Ectodermal cell (in vitro differentiated cells): ENCODE data around the gene ZNF691.
A peak's percentile ranks its signal among the peaks of the same experiment; 100 is the strongest.

ENCODE experiments used
- H3K27ac ChIP-seq: 2 replicates; pipeline ENCODE4 v1.7.0; 2013; ENCODE audit warnings: mild to moderate bottlenecking, low read depth, low read length; ENCODE audit not compliant: insufficient read depth, poor library complexity, severe bottlenecking
- H3K27me3 ChIP-seq: 2 replicates; pipeline ENCODE4 v1.7.0; 2013; ENCODE audit warnings: mild to moderate bottlenecking, low read length; ENCODE audit not compliant: insufficient read depth, control insufficient read depth, poor library complexity, severe bottlenecking
- H3K36me3 ChIP-seq: one replicate; pipeline ENCODE4 v1.7.0; 2013; ENCODE audit warnings: low read length; ENCODE audit not compliant: control insufficient read depth, insufficient read depth
- H3K4me1 ChIP-seq: one replicate; pipeline ENCODE4 v1.7.0; 2013; ENCODE audit warnings: low read length; ENCODE audit not compliant: control insufficient read depth, insufficient read depth
- H3K4me3 ChIP-seq: 2 replicates; pipeline ENCODE4 v1.7.0; 2013; ENCODE audit warnings: low read depth, low read length, control low read depth; ENCODE audit not compliant: insufficient read depth
- H3K9me3 ChIP-seq: 2 replicates; pipeline ENCODE4 v1.7.0; 2013; ENCODE audit warnings: mild to moderate bottlenecking, low read length, moderate library complexity; ENCODE audit not compliant: control insufficient read depth
- WGBS, 2 experiments: methylation state at CpG; one replicate each; pipeline ENCODE4 v1.1.7; 2013; ENCODE audit warnings: missing lambda C conversion rate in 2 of 2; 5-methylcytosine and 5-hydroxymethylcytosine counted together

Gene ZNF691

DNA sequence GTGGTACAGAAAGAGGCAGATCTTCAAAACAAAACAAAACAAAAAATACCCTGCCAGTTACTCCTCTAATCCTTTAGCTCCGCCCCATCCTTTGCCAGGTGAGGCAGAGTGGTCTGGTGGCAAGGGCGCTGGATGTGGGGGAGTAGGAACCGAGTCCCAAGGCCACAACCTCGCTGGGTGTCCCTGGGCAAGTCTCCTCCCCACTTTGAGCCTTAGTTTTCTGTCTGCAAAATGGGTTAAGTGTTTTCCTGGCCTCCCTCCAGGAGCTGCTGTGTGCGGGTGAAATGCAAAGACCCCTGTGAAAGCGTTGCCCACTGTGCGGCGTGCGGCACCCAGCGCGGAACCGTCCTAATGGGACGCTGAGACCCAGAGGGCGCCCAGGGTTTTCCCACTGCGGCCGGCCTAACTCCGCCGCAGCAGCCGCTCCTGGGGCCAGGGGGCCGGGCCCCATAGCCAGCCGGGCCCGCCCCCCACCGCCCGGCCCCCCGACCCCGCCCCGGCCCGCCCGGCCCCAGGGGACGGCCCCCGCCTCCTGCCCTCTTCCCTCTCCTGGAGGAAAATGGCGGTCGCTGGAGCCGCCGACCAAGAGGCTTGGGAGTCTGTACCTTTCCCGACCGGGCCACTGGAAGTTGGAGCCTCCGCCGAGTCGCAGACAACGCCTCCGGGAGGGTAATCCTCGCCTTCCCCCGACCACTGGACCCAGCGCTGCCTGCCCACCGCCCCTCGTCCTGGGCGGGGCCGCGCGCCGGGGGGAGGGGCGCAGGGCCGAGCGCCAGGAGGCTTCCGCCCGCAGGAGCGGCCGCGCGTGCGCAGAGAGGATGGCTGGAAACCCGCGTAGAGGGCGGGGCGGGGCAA, 29.6 kb upstream of the ZNF691 start, which contains the start of the genes ERMAP and SVBP:
TSS of gene ERMAP (plus strand) at position 538 of the 855 bp plus-strand sequence. CDS start 13,327 bp downstream, outside the sequence.
TSS of gene SVBP (minus strand) at position 813 of the 855 bp plus-strand sequence. CDS start 853 bp downstream, outside the sequence.
- H3K4me1 ChIP-seq = no peaks in the 10 kb centered on the region
- no peaks in the 10 kb centered on the region for H3K27me3 ChIP-seq
- H3K4me3 ChIP-seq = peak within 1 kb of the TSS; percentile 86
- WGBS, 2 experiments = 1% methylated on average over 66 of the region's 66 CpGs
- H3K9me3 ChIP-seq = no peaks in the 10 kb centered on the region
- peak within 1 kb of the TSS; percentile 99 for H3K27ac ChIP-seq
- H3K36me3 ChIP-seq = no peaks in the 10 kb centered on the region

DNA sequence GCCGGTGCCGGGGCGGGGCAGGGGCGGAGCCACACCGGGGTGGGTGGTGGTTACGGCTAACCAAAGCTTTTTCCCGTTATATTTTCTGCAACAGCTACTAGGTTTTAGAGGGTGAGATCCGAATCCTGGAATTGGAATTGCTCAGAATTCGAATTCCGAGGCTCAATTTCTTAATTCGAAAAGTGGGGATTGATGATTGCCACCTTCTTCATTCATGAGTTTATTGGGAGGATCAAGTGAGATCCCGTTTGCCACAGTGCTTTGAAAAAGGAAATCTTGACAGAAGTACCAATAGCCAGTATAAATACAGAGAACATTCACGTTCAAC, 29.0 kb upstream of the ZNF691 start:
- peak overlapping the region; percentile 99 for H3K27ac ChIP-seq
- 4 to 6% methylated on average over 12 to 13 of the region's 13 CpGs for WGBS, 2 experiments
- H3K4me1 ChIP-seq = no peaks in the 10 kb centered on the region
- no peaks in the 10 kb centered on the region for H3K36me3 ChIP-seq
- no peaks in the 10 kb centered on the region for H3K9me3 ChIP-seq
- peak overlapping the region; percentile 86 for H3K4me3 ChIP-seq
- H3K27me3 ChIP-seq = no peaks in the 10 kb centered on the region

DNA sequence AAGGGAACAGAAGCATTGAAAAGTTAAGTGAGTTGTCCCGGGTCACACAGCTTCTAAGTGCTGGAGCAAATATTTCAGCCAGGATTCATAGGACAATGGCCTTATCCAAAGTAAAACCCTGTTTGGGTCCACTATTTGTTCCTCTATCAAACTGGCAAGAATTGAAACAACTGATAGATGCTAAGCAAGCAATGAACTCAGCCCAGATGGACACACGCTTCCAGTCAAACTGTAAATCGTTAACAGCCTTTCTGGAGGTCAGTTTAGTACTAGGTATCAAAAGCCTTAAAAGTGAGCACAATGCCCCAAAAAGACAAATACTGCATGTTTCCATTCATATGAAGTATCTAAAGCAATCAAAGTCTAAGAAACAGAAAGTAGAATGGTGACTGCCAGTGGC, 28.4 kb upstream of the ZNF691 start:
- Histone ChIP-seq H3K4me1 (no peaks in the 10 kb centered on the region), H3K9me3 (no peaks in the 10 kb centered on the region), H3K4me3 (no peak overlapping the region), H3K27me3 (no peaks in the 10 kb centered on the region), H3K36me3 (no peaks in the 10 kb centered on the region), H3K27ac (no peak overlapping the region)
- 93 to 95% methylated on average over 3 of the region's 3 CpGs for whole genome bisulfite sequencing, 2 experiments

DNA sequence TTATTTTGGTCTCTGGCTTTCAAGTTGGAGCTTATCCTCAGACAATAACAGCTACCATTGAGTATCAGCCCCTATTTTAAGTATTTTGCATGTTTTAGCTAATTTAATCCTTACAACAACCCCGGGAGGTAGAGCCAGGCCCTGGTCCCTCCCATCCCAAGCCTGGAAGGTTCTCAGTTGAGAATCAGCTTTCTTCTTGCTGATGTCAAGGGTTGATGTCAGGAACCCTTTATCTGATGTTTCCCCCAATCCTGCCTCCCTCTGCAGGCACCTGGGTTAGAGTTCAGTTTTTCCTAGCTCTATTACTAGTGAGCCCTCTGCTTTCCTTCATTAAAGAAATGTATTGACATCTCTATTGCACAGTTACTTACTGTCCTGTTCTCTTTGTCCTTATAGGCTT, 25.6 kb upstream of the ZNF691 start:
- Histone ChIP-seq H3K4me1 (no peaks in the 10 kb centered on the region), H3K9me3 (no peaks in the 10 kb centered on the region), H3K36me3 (no peaks in the 10 kb centered on the region), H3K27me3 (no peaks in the 10 kb centered on the region), H3K27ac (no peak overlapping the region), H3K4me3 (no peak overlapping the region)
- 41 to 75% methylated on average over 1 of the region's 1 CpG for WGBS, 2 experiments

DNA sequence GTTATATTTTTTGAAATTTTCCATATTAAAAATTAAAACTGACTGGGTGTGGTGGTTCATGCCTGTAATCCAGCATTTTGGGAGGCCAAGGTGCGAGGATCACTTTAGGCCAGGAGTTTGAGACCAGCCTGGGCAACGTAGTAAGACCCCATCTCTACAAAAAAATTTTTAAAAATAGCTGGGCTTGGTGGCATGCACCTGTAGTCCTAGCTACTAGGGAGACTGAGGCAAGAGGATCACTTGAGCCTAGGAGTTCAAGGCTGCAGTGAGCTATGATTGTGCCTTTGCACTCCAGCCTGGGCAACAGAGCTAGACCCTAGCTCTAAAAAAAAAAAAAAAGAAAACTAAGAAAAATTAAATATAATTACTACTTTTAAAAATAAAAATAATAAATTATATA, 24.7 kb upstream of the ZNF691 start:
- 94 to 95% methylated on average over 2 of the region's 2 CpGs for WGBS, 2 experiments
- no peak overlapping the region for H3K27ac ChIP-seq
- no peaks in the 10 kb centered on the region for H3K36me3 ChIP-seq
- no peaks in the 10 kb centered on the region for H3K27me3 ChIP-seq
- no peaks in the 10 kb centered on the region for H3K9me3 ChIP-seq
- no peak overlapping the region for H3K4me3 ChIP-seq
- no peaks in the 10 kb centered on the region for H3K4me1 ChIP-seq

DNA sequence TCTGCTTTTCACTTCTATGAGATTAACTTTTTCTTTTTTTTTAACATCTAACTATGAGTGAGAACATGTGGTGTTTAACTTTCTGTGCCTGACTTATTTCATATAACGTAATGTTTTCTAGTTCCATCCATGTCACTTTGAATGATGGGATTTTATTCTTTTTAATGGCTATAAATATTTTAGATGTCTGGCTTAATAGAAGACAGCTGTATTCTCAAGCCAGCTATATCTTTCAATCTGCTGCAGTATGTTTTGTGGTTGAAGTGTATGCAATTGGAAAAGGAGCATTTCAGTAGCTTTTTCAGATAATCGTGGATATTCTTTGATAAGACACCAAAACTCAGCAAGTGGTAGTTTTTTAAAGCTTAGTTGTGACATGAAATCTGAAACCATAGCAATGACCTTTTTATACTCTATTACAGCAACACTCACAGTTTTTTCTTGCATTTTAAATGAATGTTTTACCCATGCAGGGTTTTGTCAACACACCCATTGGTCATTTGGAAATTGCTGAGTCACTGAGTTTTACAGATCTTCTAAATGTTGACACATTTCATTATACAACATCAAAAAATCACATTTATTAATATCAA, 23.5 kb upstream of the ZNF691 start:
- Histone ChIP-seq H3K4me1 (no peaks in the 10 kb centered on the region), H3K9me3 (no peaks in the 10 kb centered on the region), H3K27ac (no peak overlapping the region), H3K36me3 (no peaks in the 10 kb centered on the region), H3K27me3 (no peaks in the 10 kb centered on the region), H3K4me3 (no peak overlapping the region)
- WGBS, 2 experiments = 93 to 94% methylated on average over 2 of the region's 2 CpGs

DNA sequence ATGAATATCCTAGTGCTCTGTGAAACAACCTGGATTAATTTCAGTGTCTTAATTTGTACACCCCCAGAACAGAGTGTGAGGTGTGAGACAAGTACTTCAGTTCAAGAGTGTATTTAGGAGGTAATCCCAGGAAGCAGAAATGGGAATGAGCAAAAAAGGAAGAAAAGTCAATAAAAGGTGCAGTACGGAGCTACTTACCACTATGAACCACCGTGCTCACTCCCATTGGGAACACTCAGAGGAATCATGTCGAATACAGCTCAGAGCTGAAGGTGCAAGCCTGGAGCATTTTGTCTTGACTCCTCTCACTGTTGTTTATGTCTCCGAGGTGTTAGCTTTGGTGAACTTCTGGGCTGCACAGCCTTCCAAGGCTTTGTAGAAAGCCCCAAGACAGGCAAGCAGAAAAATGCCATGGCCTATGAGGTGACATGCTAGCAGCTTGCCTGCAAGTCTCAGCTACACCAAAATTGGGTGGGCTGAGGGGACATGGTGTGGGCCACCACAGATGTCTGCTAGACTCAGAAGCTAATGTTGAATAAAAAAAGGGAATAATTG, 21.9 kb upstream of the ZNF691 start:
- H3K36me3 ChIP-seq = no peaks in the 10 kb centered on the region
- no peak overlapping the region for H3K4me3 ChIP-seq
- no peaks in the 10 kb centered on the region for H3K4me1 ChIP-seq
- 91 to 94% methylated on average over 4 of the region's 4 CpGs for WGBS, 2 experiments
- no peaks in the 10 kb centered on the region for H3K27me3 ChIP-seq
- H3K27ac ChIP-seq = no peak overlapping the region
- no peaks in the 10 kb centered on the region for H3K9me3 ChIP-seq

DNA sequence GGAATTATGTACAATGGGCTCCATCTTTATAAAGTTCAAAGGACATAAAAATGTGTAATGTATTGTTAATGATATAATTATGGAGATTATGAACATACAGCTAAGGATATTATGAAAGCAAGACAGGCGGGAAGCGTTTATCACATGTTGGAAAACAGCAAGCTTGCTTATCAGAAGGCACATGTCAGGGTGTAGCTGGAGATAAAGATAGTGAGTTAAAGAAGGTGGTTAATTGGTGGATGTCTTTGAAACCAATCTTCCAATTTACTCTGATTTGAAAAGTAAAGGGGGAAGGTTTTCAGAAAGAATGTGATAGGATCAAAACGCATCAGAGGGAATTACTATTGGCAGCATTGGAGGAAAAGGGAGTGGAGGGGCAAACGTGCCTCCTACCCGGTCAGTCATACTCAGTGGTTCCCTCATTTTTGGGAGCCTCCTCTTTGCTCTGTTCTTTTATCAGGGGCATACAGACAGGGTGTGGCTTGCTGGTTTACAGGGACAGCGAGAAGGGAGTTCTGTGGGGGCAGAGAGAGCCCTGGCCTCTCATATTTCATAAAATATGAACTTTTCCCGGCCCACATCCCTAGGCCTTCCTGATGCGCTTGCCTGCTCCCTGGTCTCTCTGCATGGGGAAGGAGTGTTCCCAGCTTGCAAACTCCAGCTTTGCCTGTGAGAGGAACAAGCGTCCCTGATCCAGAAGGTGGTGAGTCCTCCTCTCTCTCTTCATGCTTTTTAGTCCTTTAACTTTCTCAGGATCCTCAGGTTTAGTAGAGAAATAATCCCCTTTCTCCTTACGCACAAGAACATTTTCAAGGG, 21.2 kb upstream of the ZNF691 start:
- H3K27ac ChIP-seq = no peak overlapping the region
- H3K4me1 ChIP-seq = no peaks in the 10 kb centered on the region
- WGBS, 2 experiments = 89% methylated on average over 9 to 10 of the region's 10 CpGs
- no peak overlapping the region for H3K4me3 ChIP-seq
- no peaks in the 10 kb centered on the region for H3K9me3 ChIP-seq
- no peaks in the 10 kb centered on the region for H3K27me3 ChIP-seq
- H3K36me3 ChIP-seq = no peaks in the 10 kb centered on the region

DNA sequence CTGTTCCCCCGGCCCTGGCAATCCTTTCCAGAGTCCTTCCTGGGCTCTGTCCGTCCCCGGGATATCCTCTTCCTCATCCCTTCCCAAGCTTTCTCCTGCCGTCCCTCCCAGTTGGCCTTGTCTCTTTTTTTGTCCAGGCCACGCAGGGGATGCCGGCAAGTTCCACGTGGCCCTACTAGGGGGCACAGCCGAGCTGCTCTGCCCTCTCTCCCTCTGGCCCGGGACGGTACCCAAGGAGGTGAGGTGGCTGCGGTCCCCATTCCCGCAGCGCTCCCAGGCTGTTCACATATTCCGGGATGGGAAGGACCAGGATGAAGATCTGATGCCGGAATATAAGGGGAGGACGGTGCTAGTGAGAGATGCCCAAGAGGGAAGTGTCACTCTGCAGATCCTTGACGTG, 15.8 kb upstream of the ZNF691 start:
- Histone ChIP-seq H3K4me3 (no peak overlapping the region), H3K36me3 (no peaks in the 10 kb centered on the region), H3K4me1 (no peaks in the 10 kb centered on the region), H3K27ac (no peak overlapping the region), H3K9me3 (no peaks in the 10 kb centered on the region), H3K27me3 (no peaks in the 10 kb centered on the region)
- 88 to 91% methylated on average over 17 of the region's 17 CpGs for WGBS, 2 experiments

DNA sequence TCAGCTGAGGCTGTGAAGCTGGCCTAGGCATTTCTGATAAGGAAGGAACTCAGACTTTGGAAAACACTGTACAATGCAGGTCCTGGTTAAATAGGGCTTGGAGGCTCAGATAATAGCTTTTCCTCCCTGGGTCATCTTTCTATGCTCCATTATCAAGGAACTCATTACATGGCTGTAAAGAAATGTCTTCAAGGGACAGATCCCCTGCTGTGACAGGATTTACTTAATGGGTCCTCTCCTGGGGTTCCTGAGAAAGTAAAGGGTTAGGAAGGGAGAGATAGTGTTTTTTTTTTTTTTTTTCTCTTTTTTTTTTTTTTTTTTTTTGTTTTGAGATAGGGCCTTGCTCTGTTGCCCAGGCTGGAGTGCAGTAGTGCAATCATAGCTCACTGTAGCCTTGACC, 15.1 kb upstream of the ZNF691 start:
- H3K9me3 ChIP-seq = no peaks in the 10 kb centered on the region
- H3K27ac ChIP-seq = no peak overlapping the region
- H3K4me3 ChIP-seq = no peak overlapping the region
- no peaks in the 10 kb centered on the region for H3K4me1 ChIP-seq
- no peaks in the 10 kb centered on the region for H3K27me3 ChIP-seq
- no peaks in the 10 kb centered on the region for H3K36me3 ChIP-seq
